SK-N-MC (cell line): ENCODE measurements around the gene KCNB1.
"Not testable (repeated sequence)": the region's sequence is repeated elsewhere in the genome, so short reads cannot be mapped to it uniquely, and the experiment has no call there.

Source experiments
- DNase-seq: peaks from one replicate; pipeline ENCODE4 v3.0.0-alpha.2; 2011; ENCODE audit warnings: low read depth, low spot score
- H3K27ac ChIP-seq: fragments of 200-600 bp; sonication (generic); 2 replicates; pipeline ENCODE4 v1.5.1; 2016; ENCODE audit warnings: mixed run types
- H3K36me3 ChIP-seq: fragments of 200-600 bp; sonication (generic); 2 replicates; pipeline ENCODE4 v1.6.1; 2017; ENCODE audit warnings: antibody characterized with exemption, low read length, mixed read lengths; ENCODE audit not compliant: insufficient read depth
- H3K4me3 ChIP-seq: fragments of 200-600 bp; sonication (generic); 2 replicates; pipeline ENCODE4 v1.5.1; 2016
- H3K9ac ChIP-seq: fragments of 200-600 bp; sonication (generic); 2 replicates; pipeline ENCODE4 v1.8.0; 2017; ENCODE audit warnings: mixed run types, mixed read lengths; ENCODE audit not compliant: insufficient read length
- H3K9me3 ChIP-seq: fragments of 200-600 bp; sonication (generic); 2 replicates; pipeline ENCODE4 v1.6.1; 2017; ENCODE audit warnings: low read depth, mild to moderate bottlenecking, antibody characterized with exemption, low read length, moderate library complexity, mixed read lengths
- EZH2 ChIP-seq: fragments of 200-600 bp; sonication (generic); IDR thresholded peaks from one replicate; pipeline ENCODE4 v1.6.1; 2017; ENCODE audit warnings: antibody characterized with exemption
- FOXP2 ChIP-seq: optimal IDR thresholded peaks from 2 replicates; pipeline ENCODE3; 2011; ENCODE audit warnings: mild to moderate bottlenecking, moderate library complexity; ENCODE audit not compliant: insufficient read depth; ENCODE audit errors: extremely low read length, control extremely low read depth
- POLR2AphosphoS5 ChIP-seq: IDR thresholded peaks from 2 replicates; pipeline ENCODE4 v1.6.1; 2012; ENCODE audit warnings: mild to moderate bottlenecking, low read depth, low read length, borderline replicate concordance

KCNB1 gene

DNA sequence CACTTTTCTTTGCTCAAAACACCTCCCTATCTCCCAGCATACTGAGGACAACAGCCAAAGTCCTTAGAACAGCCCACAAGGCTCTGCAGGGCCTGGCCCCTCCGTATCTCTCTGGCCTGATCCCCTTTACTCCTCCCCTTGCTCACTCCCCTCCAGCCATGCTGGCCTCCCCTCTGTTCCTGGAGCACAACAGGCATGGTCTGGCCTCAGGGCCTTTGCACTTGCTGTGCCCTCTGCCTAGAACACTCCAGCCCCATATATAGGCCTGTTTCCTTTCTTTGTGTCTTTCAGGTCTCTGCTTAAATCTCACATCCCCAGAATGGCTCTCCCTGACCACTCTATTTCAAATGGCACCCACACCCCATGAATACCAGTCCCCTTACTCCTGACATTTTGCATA is 62.7 kb downstream of the KCNB1 start:
- no peak for DNase-seq
- TF ChIP-seq POLR2AphosphoS5 (no peak), FOXP2 (no peak), EZH2 (no peak)
- no peak overlapping the region for H3K9ac ChIP-seq
- no peak overlapping the region for H3K27ac ChIP-seq
- H3K9me3 ChIP-seq: no peaks in the 10 kb centered on the region
- H3K36me3 ChIP-seq: no peaks in the 10 kb centered on the region
- H3K4me3 ChIP-seq: no peak overlapping the region

DNA sequence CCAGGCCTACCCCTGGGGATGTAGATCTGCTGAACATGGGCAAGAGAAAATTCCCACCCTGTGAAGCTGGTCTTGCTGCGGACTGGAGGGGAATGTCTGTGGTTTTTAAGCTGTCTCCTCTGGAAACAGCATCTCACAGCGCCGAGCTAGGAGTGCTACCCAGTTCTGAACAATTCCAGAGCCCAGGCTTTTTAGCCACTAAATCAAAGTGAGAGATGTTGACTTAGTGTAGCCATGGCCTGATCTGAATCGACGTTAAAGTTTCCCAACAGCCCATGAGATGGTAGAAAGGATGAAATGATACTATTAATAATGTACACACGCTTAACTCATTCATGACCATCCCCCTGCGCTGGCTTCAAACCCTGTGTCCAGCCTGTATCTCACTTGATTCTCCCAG is 63.7 kb downstream of the KCNB1 start:
- Histone ChIP-seq H3K27ac (no peak overlapping the region), H3K9me3 (no peaks in the 10 kb centered on the region), H3K36me3 (no peaks in the 10 kb centered on the region), H3K9ac (no peak overlapping the region), H3K4me3 (no peak overlapping the region)
- DNase-seq: no peak
- TF ChIP-seq POLR2AphosphoS5 (no peak), EZH2 (no peak), FOXP2 (no peak)

DNA sequence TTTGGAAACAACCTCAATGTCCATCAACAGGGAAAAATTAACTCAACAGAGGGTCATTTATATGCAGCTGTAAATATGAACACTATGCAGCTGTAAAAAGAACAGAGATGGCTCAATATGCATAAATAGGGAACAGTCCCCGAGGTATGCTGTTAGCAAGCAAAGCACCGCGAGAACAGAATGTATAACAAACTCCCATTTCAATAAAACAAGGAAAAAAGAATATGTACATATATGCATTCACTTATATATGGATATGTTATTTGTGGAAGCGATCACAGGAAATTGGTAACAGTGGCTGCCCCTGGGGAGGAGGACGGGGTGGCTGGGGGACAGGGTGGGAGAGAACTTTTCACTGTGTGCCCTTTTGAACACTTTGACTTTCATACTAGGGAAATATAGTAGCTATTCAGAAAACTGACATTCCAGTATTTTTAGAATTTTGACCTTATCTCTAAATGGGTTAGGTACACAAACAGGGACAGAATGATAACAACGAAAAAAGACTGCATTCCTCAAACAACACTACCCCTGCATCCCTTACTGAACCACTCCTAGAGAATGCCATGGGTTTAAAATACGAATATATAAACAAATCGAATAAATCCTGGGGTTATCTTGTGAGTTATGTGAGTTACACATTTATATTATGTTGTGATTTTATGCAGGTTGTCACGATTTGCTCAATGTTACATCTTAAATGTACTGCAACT is 64.5 kb downstream of the KCNB1 start:
- no peak for TF ChIP-seq EZH2
- no peak for TF ChIP-seq FOXP2
- no peak for TF ChIP-seq POLR2AphosphoS5
- Histone ChIP-seq H3K4me3 (no peak overlapping the region), H3K9me3 (no peaks in the 10 kb centered on the region), H3K36me3 (no peaks in the 10 kb centered on the region), H3K9ac (no peak overlapping the region), H3K27ac (no peak overlapping the region)
- DNase-seq: no peak

DNA sequence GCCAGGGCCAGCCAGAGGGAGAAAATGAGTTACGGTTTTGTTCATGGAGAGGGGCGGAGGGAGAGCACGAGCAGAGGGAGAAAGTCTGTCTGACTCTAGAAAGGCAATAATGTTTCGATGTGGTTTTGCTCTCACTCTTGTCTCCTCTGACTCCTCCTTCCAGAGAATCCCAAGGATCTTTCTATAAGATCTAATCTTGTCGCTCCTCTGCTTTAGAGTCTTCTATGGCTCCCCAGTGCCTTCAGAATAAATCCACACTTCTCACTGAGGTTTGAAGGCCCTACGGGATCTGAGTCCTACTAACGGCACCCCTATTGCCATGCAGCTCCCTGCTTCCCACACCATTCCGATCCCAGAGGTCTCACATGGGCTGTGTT is 66.8 kb downstream of the KCNB1 start:
- Histone ChIP-seq H3K9me3 (no peaks in the 10 kb centered on the region), H3K27ac (no peak overlapping the region), H3K36me3 (no peaks in the 10 kb centered on the region), H3K4me3 (no peak overlapping the region), H3K9ac (no peak overlapping the region)
- DNase-seq: no peak
- no peak for TF ChIP-seq FOXP2
- no peak for TF ChIP-seq POLR2AphosphoS5
- no peak for TF ChIP-seq EZH2

DNA sequence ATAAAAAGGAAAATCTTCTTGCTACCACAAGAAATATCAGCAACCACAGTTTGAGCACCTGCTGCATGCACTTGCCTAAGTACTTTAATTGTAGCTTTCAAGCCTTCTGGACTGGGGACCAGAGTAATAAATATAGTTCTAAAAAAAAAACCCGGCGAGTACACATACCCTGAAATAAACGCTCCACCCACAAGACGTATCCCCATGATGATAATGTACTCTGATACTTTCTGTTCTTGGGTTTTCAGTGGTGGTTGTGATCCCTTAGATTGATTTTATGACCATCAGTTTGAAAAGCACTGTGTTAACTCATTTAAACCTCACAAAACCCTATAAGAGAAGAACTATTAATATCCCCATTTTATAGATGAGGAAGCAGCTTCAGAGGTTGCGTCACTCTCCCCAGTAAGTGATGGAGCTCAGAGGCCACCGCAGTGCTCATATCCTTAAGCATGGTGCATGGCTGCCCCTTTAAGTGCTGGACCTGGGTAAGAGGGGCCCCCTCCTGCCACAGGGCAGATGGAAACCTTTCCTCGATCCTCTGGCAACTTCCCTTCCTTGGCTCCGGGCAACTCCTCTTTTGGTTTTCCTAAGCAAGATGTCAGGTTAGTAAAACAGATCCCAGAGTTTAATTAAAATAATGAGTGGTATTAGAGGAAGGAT is 67.3 kb downstream of the KCNB1 start:
- TF ChIP-seq EZH2 (no peak), FOXP2 (no peak), POLR2AphosphoS5 (no peak)
- Histone ChIP-seq H3K9me3 (no peaks in the 10 kb centered on the region), H3K27ac (no peak overlapping the region), H3K9ac (no peak overlapping the region), H3K36me3 (no peaks in the 10 kb centered on the region), H3K4me3 (no peak overlapping the region)
- no peak for DNase-seq

DNA sequence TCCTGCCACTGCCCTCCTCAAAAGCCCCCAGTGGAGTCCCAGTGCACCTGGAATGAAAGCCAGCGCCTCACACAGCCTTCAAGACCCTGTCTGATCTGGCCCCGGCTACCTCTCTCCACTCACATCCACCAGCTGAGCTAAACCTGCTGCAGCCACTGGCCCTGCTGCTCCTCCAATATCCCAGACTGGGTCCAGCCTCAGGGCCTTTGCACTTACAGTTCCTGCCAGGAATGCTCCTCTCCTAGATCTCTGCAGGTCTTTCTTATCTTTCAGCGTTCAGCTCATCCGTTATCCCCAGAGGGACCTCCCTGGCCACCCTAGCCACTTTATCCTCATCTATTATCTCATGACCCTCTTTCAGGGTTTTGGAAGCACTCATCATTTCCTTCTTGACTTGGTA is 68.8 kb downstream of the KCNB1 start:
- Histone ChIP-seq H3K4me3 (no peak overlapping the region), H3K9me3 (no peaks in the 10 kb centered on the region), H3K27ac (no peak overlapping the region), H3K9ac (no peak overlapping the region), H3K36me3 (no peaks in the 10 kb centered on the region)
- DNase-seq: no peak
- no peak for TF ChIP-seq POLR2AphosphoS5
- no peak for TF ChIP-seq EZH2
- TF ChIP-seq FOXP2: no peak

DNA sequence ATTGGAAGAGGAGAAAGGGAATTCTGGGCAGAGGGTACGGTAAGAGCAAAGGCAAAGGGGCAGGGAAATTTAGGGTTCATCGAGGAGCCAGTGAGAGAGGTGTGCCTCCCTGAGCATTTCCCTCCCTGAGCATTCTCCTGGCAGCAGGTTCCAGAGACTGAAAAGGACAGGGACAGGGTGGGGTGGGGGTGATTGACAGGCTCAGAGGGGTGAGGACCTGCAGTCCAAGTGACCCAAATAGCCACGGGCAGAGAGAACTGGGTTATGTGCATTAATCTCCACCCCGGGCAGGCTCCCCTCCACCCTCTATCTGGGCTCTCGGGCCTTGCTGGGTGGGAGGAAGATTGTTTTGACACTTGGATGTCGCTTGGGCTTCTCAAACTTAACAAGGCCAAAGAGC is 69.5 kb downstream of the KCNB1 start:
- H3K27ac ChIP-seq: no peak overlapping the region
- H3K4me3 ChIP-seq: no peak overlapping the region
- DNase-seq: no peak
- no peak overlapping the region for H3K9ac ChIP-seq
- H3K9me3 ChIP-seq: no peaks in the 10 kb centered on the region
- TF ChIP-seq POLR2AphosphoS5 (no peak), EZH2 (no peak), FOXP2 (no peak)
- H3K36me3 ChIP-seq: no peaks in the 10 kb centered on the region

DNA sequence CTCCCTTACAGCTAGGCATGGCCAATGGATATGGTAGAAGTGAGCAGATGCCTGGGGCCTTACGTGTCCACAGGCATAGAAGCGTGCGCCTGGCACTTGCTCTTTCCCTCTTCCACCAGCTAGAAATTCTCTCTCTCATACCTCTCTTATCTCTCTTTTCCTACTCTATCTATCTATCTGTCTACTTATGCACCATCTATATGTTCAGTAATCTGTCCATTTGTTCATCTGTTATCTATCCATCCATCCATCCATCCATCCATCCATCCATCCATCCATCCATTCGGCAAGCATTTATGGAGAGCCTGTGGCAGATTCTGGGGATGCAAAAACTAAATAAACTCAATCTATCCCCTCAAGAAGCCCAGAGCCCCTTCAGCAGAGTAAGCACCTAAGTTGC is 70.2 kb downstream of the KCNB1 start:
- Histone ChIP-seq H3K4me3 (no peak overlapping the region), H3K9ac (no peak overlapping the region), H3K27ac (no peak overlapping the region), H3K9me3 (no peaks in the 10 kb centered on the region), H3K36me3 (no peaks in the 10 kb centered on the region)
- TF ChIP-seq POLR2AphosphoS5 (no peak), FOXP2 (no peak), EZH2 (no peak)
- DNase-seq: no peak

DNA sequence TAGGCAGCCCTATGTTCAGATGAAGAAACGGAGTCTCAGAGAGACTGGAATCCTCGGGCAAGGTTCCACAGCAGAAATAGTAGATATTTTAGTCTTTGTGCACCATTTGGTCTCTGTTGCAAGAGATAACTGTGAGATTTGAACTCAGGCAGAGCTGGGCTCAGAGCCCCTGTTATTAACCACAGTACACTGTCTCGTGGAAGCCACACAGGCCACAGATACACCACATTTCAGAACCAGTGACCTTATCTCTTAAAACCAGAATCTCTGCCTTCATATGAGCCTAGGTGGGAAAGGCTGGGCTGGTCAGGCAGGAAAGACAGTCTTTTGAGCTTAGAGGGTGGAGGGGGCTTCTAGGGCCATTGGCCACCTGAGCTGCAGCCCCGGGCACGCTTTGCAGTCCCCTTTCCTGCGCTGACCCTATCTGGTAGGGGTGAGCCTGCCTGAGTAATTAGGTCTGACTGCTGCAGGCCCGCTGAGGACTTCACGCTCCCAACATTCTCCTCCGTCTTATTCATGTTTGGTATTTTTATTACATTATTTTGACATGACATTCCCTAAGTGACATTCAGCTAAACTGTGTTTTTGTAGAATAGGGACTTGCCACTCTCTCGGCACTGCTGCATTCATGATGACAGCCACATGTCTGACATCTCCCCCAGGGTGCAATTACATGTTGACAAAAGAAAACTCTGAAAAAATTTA is 71.1 kb downstream of the KCNB1 start:
- H3K9me3 ChIP-seq: no peaks in the 10 kb centered on the region
- H3K9ac ChIP-seq: no peak overlapping the region
- no peak overlapping the region for H3K4me3 ChIP-seq
- no peaks in the 10 kb centered on the region for H3K36me3 ChIP-seq
- no peak overlapping the region for H3K27ac ChIP-seq
- TF ChIP-seq EZH2: no peak
- no peak for TF ChIP-seq FOXP2
- TF ChIP-seq POLR2AphosphoS5: no peak
- no peak for DNase-seq

DNA sequence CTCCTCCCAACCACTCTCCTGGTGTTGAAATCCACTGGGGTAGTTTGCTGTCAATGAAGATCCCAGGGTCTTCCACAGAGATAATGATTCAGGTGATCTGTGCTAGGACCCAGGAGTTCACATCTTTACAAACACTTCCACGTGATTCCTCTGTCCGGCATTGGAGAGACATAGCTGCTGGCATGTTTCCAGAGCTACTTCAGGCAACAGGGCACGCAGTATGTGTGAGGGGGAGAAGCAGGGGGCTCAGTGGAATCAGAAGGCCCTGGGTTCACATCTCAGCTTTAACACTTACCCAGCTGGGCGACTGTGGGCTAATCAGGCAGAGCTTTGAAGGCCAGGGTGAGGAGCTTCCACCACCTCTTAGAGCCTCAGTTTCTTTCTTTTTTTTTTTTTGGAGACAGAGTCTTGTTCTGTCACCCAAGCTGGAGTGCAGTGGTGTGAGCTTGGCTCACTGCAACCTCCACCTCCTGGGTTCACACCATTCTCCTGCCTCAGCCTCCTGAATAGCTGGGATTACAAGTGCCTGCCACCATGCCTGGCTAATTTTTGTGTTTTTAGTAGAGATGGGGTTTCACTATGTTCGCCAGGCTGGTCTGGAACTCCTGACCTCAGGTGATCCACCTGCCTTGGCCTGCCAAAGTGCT is 72.4 kb downstream of the KCNB1 start:
- DNase-seq, H3K9ac ChIP-seq, H3K4me3 ChIP-seq, H3K9me3 ChIP-seq, H3K27ac ChIP-seq, H3K36me3 ChIP-seq: not testable (repeated sequence)
